Measurements from ENCODE around the gene FCHO2.

- no peak for TF ChIP-seq EZH2 (IDR thresholded peaks at IDR 0.05; ENCODE audit: low read depth, low read length, severe bottlenecking)
- no peak for TF ChIP-seq SP1 (IDR thresholded peaks at IDR 0.05; ENCODE audit: low read depth, low read length)
- no peak for TF ChIP-seq POU5F1 (IDR thresholded peaks at IDR 0.05; ENCODE audit: low read depth, low read length)
Measured at GRCh38 chr5:72943307-72943706, 12.5 kb upstream of the FCHO2 start.
